OCI-LY3 (cell line): Measurements from ENCODE around the gene PPP3R1.

Source experiments
- CTCF ChIP-seq: fragments of 200-600, 300-600 bp; sonication (generic); IDR thresholded peaks from 2 replicates; pipeline ENCODE4 v1.5.1; 2014; ENCODE audit warnings: antibody characterized with exemption, low read length, low read depth
- EZH2phosphoT487 ChIP-seq: fragments of 200-600 bp; shearing (Covaris generic); IDR thresholded peaks from 2 replicates; pipeline ENCODE4 v1.6.1; 2018; ENCODE audit warnings: antibody characterized with exemption, mixed run types, low read depth

DNA sequence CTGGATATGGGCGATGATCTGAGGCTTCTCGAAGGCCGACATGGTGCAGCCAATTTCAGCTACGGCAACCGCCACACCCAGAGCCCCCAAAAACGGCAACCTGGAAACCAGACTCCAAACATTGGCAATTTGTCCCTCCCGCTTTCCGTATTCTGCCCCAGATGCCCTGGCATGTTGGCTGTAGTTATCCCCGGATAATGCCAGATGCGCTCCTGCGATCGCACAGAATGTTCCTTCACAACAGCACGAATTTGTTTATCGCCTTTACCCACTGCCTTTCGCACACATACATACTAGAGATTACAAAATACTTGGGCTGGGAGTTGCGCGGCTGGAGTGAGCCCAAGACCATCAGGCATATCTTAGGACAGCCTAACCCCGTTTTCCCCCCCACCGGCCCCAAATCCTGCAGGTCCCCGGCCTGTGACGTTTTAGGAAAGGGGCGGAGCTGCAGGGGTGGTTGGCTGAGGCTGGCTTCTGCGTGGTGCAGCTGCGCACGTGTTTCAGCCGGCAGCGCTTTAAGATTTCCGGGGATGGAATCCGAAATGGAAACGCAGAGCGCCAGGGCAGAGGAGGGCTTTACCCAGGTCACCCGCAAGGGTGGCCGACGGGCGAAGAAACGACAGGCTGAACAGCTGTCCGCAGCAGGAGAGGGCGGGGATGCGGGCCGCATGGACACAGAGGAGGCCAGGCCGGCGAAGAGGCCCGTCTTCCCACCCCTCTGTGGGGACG, 94.8 kb downstream of the PPP3R1 start, which contains the start of gene PNO1:
- TF ChIP-seq CTCF (no peak), EZH2phosphoT487 (no peak)
